Activated T-cell treated with anti-CD3 and anti-CD28 coated beads for 48 hours (primary cell): ENCODE results near the gene FNBP1.
"Not testable (repeated sequence)": the region's sequence is repeated elsewhere in the genome, so short reads cannot be mapped to it uniquely, and the experiment has no call there.

Experiments
- DNase-seq: peaks from one replicate; pipeline ENCODE4 v3.0.0-alpha.2; 2020; ENCODE audit warnings: low read depth

Gene FNBP1

GRCh38 chr9:129952337-129952736 is 90.7 kb downstream of the FNBP1 start:
- DNase-seq, result no peak

GRCh38 chr9:129949821-129950220 is 93.2 kb downstream of the FNBP1 start:
- DNase-seq, result no peak

- not testable (repeated sequence) for DNase-seq
Measured at GRCh38 chr9:129948626-129949025, 94.4 kb downstream of the FNBP1 start.

- no peak for DNase-seq
Measured at GRCh38 chr9:129946246-129946995, 96.6 kb downstream of the FNBP1 start.

GRCh38 chr9:129945314-129945713 is 97.7 kb downstream of the FNBP1 start:
- DNase-seq, result no peak

- peak; percentile 37 for DNase-seq
Measured at GRCh38 chr9:129944506-129945116, 98.4 kb downstream of the FNBP1 start.

GRCh38 chr9:129939431-129939830 is 103.6 kb downstream of the FNBP1 start:
- DNase-seq, result no peak

GRCh38 chr9:129938291-129938979 is 104.6 kb downstream of the FNBP1 start:
- no peak for DNase-seq

GRCh38 chr9:129937879-129938278 is 105.1 kb downstream of the FNBP1 start:
- DNase-seq, result not testable (repeated sequence)

GRCh38 chr9:129936222-129936621 is 106.8 kb downstream of the FNBP1 start:
- DNase-seq, result no peak

GRCh38 chr9:129934780-129935179 is 108.2 kb downstream of the FNBP1 start:
- DNase-seq, result no peak

- DNase-seq, result no peak
Measured at GRCh38 chr9:129934041-129934591, 108.9 kb downstream of the FNBP1 start.

- DNase-seq, result no peak
Measured at GRCh38 chr9:129933185-129934040, 109.6 kb downstream of the FNBP1 start.

GRCh38 chr9:129932303-129933151 is 110.5 kb downstream of the FNBP1 start:
- DNase-seq, result no peak

GRCh38 chr9:129930743-129931142 is 112.2 kb downstream of the FNBP1 start:
- DNase-seq, result no peak

- no peak for DNase-seq
Measured at GRCh38 chr9:129929496-129930125, 113.4 kb downstream of the FNBP1 start.

GRCh38 chr9:129923589-129923988 is 119.4 kb downstream of the FNBP1 start:
- DNase-seq, result no peak

GRCh38 chr9:129921905-129922304 is 121.1 kb downstream of the FNBP1 start:
- no peak for DNase-seq

- DNase-seq, result no peak
Measured at GRCh38 chr9:129919841-129920240, 123.1 kb downstream of the FNBP1 start.

GRCh38 chr9:129919277-129919676 is 123.7 kb downstream of the FNBP1 start:
- no peak for DNase-seq
